ENCODE data around the gene PTP4A2.

- TF ChIP-seq CTCF (IDR thresholded peaks at IDR 0.05; ENCODE audit: extremely low read depth in 1 of 2, insufficient read depth in 1 of 2, low read depth in 1 of 2, low read length in 2 of 2), result no peak
- TF ChIP-seq MAX (IDR thresholded peaks at IDR 0.05; ENCODE audit: insufficient read depth, insufficient read length), result peak; percentile 61
- TF ChIP-seq POLR2A (IDR thresholded peaks at IDR 0.05; ENCODE audit: low read depth, low read length), result peak; percentile 82
- TF ChIP-seq POLR2AphosphoS5 (IDR thresholded peaks at IDR 0.05; ENCODE audit: insufficient read depth, low read depth, low read length), result peak; percentile 54
- TF ChIP-seq GATA2 (IDR thresholded peaks at IDR 0.05; ENCODE audit: insufficient read depth, insufficient read length, low read depth, low read length), result peak; percentile 77
- TF ChIP-seq EZH2 (IDR thresholded peaks at IDR 0.05; ENCODE audit: borderline replicate concordance, low read depth, low read length, severe bottlenecking), result no peak
Observed at GRCh38 chr1:31944205-31945089, 6.3 kb upstream of the PTP4A2 start.
